ENCODE measurements around the gene AATK.

AATK gene

DNA sequence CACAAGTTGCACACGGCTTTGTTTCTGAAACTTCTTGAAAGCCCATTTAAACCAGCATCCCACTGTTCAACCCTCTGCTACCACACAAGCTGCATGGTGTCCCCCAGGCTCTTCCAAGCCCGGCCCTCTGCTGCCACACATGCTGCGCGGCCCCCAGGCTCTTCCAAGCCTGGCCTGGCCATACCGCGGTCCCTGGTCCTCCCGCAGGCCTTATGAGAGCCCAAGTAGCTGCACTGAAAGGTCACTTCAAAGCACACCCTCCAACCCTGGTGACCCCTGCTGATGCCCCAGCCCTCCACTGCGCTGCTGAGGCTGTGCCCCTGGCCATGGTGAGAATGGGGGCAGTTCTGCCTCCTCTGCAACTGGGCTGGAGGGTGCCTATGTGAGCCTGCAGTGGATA is 26.6 kb downstream of the AATK start:
- DNase-seq, result no peak

DNA sequence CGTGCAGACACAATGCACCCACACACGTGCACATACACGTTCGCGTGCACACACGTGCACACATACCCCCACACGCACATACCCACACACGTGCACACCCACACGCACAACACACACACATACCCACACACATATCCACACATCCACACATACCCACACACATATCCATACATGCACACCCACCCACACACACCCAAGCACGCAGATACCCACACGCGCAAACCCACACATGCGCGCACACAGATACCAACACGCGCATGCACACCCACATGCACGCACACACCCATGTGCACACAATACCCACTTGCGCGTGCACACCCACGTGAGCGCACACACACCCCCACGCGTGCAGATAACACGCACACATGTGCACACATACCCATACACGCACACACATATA is 27.5 kb downstream of the AATK start:
- DNase-seq, result no peak

DNA sequence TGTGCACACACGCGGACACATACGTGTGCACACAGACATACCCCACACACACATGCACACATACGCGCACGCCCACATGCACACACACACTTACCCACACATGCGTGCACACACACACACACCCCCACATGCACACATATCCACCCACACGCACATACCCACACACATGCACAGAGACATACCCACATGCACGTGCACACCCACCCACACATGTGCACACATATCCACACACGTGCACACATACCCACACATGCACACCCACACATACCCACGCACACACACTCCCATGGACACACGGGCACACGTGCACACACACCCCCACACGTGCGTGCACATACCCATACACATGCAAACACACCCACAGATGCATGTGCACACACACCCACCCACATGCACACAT is 27.9 kb downstream of the AATK start:
- no peak for DNase-seq

DNA sequence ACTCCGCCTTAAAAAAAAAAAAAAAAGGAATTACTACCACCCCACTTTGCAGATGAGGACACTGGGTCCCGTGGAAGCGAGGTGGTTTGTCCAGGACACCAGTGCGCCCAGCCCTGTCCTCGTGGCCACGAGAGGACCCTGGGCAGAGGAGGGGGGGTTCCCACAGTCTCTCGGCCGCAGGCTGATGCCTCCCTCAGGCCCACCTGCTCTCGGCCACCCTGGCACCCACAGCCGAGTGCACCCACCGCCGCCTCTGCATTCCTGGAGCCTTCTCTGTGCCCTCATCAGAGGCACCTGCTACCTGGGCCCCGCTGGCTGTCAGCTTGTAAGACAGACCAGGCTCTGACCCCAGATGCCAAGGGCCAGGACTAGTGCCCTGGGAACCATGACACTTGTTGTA is 28.8 kb downstream of the AATK start:
- no peak for DNase-seq

- DNase-seq, result no peak
Measured at GRCh38 chr17:81136366-81136765, 29.7 kb downstream of the AATK start.

- no peak for DNase-seq
Measured at GRCh38 chr17:81135505-81136278, 30.3 kb downstream of the AATK start.

DNA sequence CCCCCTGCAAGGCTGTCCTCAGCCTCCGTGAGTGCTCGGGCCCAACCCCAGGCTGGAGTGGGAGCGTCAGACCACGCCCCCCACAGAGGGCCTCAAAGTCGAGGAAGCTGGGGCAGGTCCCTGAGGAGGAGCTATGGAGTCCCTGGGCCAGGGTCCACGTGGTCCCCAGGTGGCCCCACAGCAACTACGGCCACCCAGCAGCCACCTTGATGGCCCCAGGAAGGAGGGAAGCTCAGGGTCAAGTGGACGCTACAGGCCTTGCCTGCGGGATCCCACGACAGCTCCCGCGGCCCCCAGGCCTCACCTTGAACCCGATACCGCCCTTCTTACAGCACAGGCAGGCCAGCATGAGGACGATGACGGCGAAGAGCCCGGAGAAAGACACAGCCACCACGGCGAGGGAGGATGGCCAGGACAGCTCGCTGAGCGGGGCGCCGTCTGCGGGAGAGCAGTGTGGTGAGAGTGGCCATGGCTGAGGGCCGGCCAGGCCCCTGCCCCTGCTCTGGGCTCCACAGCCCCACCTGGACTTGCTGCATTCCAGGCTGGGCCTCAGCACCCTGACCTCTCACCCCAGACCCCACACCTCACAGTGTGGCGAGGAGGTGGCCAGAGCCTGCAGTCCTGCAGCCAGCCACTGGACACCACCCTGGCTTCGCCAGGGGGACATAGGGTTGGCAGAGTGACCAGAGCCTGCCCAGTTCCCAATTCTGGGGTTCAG is 31.8 kb downstream of the AATK start:
- no peak for DNase-seq

- DNase-seq, result no peak
Measured at GRCh38 chr17:81132770-81133723, 33.0 kb downstream of the AATK start.

DNA sequence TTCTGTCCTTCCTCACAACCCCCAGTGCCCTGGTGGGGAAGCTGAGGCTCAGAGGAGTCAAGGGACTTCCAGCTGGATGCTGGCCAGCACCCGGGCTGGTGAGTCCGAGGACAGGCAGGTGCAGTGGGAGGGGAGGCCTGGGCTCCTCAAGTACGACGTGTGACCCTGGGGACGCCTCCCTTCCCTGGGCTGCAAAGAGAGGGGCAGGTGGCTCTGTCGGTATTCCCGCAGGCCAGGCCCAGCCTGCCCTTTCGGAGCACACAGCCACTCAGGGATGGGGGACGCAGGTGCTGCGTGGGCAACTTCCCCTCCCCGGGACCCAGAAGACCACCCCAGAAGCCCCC is 33.9 kb downstream of the AATK start:
- DNase-seq, result no peak

DNA sequence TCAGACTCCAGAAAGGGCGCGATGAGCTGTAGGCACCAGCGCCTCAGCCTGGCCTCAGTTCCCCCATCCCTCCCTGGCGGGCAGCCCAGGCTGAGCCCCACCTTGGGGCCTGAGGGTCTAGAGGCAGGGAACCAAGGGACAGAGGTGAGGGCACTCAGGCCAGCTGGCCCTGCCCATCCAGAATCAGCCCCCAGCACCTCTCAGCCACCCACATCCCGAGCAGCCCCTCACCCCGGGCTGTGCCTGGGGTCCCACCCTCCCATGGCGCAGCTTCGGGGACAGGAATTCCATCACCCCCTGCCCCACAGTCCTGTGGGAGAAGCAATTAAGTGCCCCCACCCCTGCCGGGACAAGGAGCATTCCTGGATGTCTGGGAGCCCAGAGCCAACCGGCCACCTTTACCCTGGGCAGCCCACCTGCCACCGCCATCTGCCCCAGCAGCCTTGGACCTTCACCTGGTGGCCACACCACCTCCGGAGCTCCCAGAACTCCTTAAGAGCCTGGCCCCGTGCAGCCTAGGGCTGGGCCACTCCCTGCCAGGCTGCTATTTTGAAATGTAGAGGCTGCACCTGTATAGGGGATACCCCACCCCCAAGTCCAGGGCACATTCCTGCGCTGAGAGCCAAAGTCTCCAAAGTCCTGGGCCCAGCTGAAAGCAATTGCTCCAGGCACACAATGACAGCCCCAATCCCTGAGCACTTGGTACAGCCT is 34.4 kb downstream of the AATK start:
- DNase-seq, result no peak

DNA sequence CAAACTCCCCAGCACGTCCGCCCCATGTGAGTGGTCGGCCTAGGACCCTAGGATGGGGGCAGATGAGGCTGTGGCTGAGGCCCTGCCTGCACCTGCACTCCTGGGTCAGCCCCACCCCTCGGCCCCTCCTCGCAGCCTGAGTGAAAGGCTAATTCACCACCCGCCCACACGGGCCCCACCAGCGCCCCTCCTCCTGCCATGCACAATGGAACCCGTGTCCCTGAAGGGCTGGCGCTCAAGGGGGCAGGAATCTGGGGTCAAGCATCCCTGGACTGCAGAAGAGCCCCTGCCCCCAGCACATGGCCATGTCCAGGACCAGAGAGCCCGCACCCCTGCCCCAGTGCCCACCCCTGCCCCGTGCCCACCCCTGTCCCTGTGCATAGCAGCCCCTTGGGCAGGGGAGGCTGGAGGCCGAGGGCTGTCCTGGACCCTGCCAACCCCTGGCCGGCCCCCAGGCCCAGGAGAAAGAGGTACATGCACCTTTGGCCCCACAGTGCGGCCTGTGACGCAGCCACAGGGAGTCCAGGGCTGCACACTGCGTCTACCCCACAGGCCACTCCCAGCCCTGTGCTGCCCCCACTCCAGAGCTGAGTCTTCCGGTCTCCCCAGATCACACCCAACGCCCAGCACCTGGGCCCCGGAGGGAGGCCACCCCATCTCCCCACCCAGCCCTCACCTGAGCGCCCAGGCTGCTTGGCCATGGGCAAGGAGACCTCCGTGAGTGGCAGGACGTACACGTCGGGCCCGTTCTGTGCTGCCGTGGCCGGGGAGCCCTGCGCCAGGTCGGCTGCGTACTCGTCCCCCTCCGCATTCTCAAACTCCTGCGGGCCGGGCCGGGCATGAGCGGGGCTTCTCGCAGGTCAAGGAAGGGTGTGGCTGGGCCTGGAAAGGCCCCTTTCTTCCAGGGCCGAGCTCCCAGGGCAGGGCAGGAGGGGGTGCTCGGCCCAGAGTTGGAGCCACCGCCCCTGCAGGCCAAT is 35.3 kb downstream of the AATK start:
- DNase-seq, result no peak

DNA sequence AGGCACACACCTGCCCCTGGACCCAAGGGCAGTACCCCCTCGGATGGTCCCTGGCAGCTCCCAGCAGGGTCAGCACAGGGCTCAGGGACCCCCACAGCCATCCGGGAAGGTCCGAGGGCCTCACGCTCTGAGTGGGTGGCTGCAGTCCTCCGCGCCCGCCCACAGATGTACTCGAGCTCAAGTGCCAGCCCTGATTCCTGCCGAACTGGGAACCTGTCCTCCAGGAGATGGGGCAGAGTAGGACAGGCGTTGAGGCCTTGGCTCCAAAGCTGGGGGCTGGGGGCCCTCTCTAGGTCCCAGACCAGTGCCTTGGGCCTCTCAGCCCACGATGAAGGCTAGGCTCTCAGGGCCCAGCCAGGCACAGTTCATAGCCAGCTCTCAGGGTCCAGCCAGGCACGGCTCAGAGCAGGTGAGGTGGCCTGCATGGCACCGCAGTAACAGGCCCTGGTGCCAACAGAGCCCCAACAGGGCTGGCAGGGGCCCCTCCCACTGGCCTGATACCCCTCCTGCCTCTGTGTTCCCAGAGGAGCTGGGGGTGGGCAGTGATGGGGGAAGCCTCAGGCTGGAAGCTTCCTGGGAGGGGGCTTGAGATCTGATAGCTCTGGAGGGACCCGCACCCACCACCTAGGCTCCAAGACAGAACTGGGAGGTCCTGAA is 36.2 kb downstream of the AATK start:
- no peak for DNase-seq

DNA sequence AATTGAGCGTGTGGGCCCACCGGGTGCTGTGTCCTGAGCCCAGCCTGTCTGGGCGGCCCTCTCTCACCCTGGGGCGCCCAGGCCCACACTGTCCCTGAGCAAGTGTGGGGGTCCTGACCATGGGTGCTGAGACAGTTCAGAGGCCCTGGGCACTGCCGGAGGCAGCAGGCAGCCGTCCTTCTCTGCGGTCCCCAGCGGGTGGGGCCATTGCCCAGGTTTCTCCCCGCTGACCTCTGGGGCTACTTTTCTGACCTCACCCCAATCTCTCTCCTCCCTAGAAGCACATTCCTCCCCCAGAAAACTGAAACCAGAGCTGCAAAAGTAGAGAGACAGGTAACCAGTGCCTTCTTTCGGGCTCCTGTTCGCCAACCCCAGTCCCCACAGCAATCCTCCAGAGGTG is 36.7 kb downstream of the AATK start:
- no peak for DNase-seq

DNA sequence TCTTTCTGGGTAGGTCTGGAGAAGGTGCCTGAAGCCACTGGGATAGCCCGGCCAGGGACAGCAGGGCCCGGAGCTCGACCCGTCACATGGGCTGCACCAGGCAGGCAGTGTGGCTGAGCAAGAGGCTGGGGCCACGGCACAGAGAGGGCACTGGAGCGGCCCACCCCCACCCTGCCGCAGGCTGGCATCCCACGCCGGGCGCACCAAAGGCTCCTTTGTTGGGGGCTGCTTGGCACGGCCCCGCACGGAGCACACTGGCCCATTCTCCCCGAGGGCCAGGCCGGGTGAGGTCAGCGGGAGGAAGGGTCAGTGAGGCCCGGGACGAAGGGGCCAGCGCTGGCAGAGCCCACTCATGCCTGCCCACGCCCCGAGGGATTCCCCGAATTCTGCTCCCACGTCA is 37.2 kb downstream of the AATK start:
- no peak for DNase-seq

DNA sequence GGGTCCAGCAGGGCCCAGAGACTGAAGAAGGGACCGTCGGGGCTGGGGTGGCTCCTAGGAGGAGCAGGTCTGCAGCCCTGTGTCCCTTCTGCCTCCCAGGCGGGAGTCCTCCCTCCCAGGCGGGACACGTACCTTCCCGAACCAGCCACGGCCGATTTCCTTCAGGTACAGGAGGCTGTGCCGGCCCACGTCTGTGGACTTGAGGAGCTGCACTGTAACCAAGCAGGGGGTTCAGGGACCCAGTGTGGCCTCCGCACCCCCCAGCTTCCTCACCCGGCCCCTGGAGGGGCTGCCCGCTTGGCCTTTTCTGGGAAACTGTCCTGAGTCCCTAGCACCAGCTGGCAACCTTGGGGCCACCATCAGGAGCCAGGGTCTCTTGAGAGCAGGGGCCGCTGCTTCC is 37.7 kb downstream of the AATK start:
- no peak for DNase-seq

DNA sequence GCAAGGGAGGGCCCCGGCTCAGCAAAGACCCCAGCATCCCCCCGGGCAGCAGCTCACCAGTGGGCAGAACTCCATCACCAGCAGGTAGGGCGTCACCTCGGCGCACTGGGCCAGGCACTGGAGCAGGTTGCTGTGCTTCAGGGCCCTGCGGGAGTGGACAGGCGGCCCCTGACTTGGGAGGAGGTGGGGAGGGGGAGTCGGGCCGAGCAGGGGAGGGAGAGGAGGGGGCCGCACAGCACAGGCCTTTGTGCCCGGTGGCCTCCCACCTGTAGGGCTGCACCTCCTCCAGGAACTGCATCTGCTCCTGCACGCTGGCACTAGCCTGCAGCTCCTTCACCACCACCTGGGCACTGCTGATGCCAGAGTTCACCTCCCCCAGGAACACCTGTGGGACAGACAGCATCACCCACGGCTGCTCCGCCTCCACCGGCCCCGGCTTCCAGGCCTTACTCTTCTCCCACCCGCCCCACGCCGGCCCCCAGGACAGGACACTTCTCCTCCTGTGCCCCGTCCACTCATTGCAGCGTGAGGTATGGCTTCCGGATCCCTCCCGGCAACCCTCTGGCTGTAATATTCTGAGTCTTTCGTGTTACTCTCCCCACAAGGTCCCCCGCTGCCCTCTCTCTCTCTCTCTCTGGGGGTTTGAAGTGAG is 38.4 kb downstream of the AATK start:
- DNase-seq, result no peak

GRCh38 chr17:81127133-81127455 is 38.9 kb downstream of the AATK start:
- no peak for DNase-seq

- DNase-seq, result no peak
Measured at GRCh38 chr17:81126281-81127132, 39.5 kb downstream of the AATK start.

DNA sequence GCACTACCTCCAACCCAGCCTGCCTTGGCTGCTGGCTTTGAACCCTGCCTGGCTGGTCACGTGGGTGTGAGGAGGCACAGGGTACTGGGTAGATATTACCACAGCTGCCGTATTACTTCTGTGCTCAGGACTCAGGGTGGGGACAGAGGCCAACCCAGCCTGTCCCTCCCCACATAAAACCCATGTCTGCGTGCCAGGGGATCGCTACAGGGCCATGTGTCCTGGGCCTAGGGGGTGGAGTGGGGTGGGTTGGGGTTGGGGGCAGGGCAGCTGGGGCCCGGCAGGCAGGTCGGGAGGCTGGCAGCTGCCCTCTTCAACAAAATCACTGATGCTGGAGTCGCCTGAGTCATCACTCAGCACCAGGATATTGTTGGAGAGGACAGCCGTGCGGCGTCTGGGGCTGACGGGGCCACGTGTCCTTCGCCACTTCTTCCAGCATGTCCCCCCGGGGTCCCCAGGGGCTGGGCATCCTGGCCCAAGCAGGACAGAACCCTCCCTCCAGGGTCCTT is 40.4 kb downstream of the AATK start:
- DNase-seq, result no peak

- DNase-seq, result no peak
Measured at GRCh38 chr17:81124377-81124776, 41.6 kb downstream of the AATK start.

Data from activated gamma-delta T cell treated with Interleukin-2 at 50 U/mL for 16 hours (primary cell).